Thoracic aorta (tissue), 2 donors: ENCODE data around the gene GAL. TPM values are rescaled to one million over a fixed set of nuclear protein-coding genes. Genes with fewer than 3 reads are reported as not detected.

Source experiments
- ATAC-seq: fragments of 150-250 bp; one replicate; pipeline ENCODE4 v1.8.0; 2017; ENCODE audit warnings: low read depth; ENCODE audit not compliant: insufficient number of reproducible peaks, low FRiP score
- DNase-seq: peaks from one replicate; pipeline ENCODE4 v3.0.0-alpha.2; 2020; ENCODE audit warnings: low spot score
- H3K27ac ChIP-seq, 2 donors: fragments of 200-600 bp; sonication (generic); 1 replicate in 1 of 2; 2 replicates in 1 of 2; pipeline ENCODE4 v1.5.1; 2016; ENCODE audit warnings: mild to moderate bottlenecking in 2 of 2, moderate library complexity in 2 of 2
- H3K27me3 ChIP-seq: fragments of 200-600 bp; sonication (generic); replicated peaks from 2 replicates; pipeline ENCODE4 v1.6.0; 2016; ENCODE audit warnings: mild to moderate bottlenecking; ENCODE audit not compliant: insufficient read depth
- H3K36me3 ChIP-seq: fragments of 200-600 bp; sonication (generic); one replicate; pipeline ENCODE4 v1.5.1; 2016
- H3K4me1 ChIP-seq, 2 donors: fragments of 200-600 bp; sonication (generic); 1 replicate in 1 of 2; 2 replicates in 1 of 2; pipeline versions ENCODE4 v1.5.1 to v1.6.0; 2016; ENCODE audit warnings: low read depth in 2 of 2, mild to moderate bottlenecking in 1 of 2; ENCODE audit not compliant: control insufficient read depth in 1 of 2
- H3K4me3 ChIP-seq: fragments of 200-600 bp; sonication (generic); 2 replicates; pipeline ENCODE4 v1.5.1; 2016; ENCODE audit warnings: mild to moderate bottlenecking
- H3K9me3 ChIP-seq: fragments of 200-600 bp; sonication (generic); 2 replicates; pipeline ENCODE4 v1.5.1; 2016
- total RNA-seq, 2 donors: library from RNA; depleted of rRNA; stranded (reverse); fragments of >200 nt; gene quantifications; one replicate each; pipeline versions ENCODE4 v1.1.0 to v1.2.3, GENCODE V29; 2016
- TF ChIP-seq, protein P1 (sequence below): fragments of 200-600 bp; sonication (generic); IDR thresholded peaks from one replicate; pipeline ENCODE4 v1.5.1; 2019; ENCODE audit warnings: antibody characterized with exemption

The GAL gene
- total RNA-seq, 2 donors from 2014 or later = not detected

DNA sequence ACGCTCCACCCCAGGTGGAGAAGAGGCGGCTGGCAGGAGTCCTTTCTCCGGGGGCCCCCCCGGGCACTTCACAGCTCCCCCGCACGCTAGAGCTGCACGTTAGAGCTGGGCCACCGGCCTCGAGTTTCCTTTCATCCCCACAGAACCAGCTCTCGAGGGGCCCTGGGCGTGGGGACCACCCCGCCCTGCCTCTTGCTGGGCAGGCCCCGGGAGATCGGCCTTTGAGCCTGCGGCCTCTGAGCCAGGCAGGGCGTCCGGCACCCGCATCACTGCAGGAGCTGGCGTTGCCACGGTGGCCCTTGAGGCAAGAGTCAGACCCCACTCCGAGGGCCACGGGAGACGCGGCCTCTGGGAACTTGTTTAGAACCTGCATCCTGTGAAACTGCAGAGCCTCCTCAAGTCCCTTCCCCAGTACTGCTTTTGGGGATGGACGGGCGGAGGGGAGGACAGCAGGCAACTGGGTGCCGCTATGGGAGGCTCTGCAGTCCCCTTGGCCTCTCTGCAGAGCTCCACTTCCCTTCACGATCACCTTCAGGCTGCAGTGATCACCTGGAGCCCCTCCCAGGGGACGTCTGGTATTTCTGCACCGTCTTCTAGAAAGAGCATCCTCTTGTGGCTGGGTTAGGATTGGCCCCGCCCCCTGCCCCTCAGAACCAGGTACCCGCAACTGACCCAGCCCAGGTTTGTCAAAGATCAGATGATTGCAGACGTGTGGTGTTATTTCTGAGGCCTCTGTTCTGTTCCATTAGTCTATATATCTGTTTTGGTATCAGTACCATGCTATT lies 13.9 kb upstream of the GAL start:
- H3K27me3 ChIP-seq = no peaks in the 10 kb centered on the region
- TF ChIP-seq, protein P1, sequence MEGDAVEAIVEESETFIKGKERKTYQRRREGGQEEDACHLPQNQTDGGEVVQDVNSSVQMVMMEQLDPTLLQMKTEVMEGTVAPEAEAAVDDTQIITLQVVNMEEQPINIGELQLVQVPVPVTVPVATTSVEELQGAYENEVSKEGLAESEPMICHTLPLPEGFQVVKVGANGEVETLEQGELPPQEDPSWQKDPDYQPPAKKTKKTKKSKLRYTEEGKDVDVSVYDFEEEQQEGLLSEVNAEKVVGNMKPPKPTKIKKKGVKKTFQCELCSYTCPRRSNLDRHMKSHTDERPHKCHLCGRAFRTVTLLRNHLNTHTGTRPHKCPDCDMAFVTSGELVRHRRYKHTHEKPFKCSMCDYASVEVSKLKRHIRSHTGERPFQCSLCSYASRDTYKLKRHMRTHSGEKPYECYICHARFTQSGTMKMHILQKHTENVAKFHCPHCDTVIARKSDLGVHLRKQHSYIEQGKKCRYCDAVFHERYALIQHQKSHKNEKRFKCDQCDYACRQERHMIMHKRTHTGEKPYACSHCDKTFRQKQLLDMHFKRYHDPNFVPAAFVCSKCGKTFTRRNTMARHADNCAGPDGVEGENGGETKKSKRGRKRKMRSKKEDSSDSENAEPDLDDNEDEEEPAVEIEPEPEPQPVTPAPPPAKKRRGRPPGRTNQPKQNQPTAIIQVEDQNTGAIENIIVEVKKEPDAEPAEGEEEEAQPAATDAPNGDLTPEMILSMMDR = no peak
- H3K27ac ChIP-seq = no peak overlapping the region
- H3K36me3 ChIP-seq = no peaks in the 10 kb centered on the region
- no peak overlapping the region for H3K4me3 ChIP-seq
- no peaks in the 10 kb centered on the region for H3K4me1 ChIP-seq
- DNase-seq (no peak), ATAC-seq (no peak)
- no peaks in the 10 kb centered on the region for H3K9me3 ChIP-seq

DNA sequence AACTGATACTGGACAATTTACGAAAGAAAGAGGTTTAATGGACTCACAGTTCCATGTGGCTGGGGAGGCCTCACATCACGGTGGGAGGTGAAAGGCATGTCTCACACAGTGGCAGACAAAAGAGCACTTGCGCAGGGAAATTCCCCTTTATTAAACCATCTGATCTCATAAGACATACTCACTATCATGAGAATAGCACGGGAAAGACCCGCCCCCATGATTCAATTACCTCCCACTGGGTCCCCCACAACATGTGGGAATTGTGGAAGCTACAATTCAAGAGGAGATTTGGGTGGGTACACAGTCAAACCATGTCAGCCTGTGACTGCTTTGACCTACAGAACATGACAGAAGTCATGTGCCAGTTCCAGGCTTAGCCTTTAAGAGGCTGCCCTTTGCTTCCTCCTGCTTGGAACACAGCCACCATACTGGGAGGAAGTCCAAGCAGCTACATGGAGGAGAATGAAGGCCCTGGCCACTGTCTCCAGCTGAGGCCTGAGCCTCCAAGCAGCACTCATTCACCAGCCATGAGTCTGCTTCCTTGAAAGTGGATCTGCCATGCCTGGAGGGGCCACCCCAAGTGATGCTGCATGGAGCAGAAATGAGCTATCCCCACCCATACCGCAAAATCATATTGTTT lies 10.9 kb upstream of the GAL start:
- TF ChIP-seq, protein P1 = no peak
- no peak for ATAC-seq
- Histone ChIP-seq H3K4me1 (peaks cover 0 to 7% of the 10 kb centered on the region in 2 donors), H3K4me3 (no peak overlapping the region), H3K27me3 (no peaks in the 10 kb centered on the region), H3K36me3 (no peaks in the 10 kb centered on the region), H3K27ac (no peak overlapping the region), H3K9me3 (no peaks in the 10 kb centered on the region)
- no peak for DNase-seq

DNA sequence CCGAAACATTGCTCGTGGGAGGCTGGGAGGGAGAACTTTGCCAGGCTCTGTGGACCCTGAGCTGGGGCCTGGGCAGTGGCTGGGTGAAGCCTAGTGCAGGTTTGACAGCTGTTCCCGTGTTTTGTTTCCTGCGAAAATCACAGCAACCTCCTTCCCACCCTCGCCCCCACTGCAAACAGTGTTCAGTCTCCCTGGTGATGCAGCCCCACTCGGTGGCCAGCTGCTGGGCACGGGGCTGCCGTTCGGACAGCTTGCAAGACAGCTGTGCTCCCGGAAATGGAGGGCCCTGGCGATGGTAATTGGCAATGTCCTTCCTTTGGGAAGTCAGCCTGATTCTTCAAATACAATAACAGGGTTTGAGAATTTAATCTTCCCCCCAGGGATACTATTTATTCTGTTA lies 10.4 kb upstream of the GAL start:
- Histone ChIP-seq H3K4me3 (no peak overlapping the region), H3K9me3 (no peaks in the 10 kb centered on the region), H3K4me1 (peaks cover 0 to 7% of the 10 kb centered on the region in 2 donors), H3K27me3 (no peaks in the 10 kb centered on the region), H3K27ac (no peak overlapping the region), H3K36me3 (no peaks in the 10 kb centered on the region)
- TF ChIP-seq, protein P1 = no peak
- no peak for DNase-seq
- ATAC-seq = no peak

DNA sequence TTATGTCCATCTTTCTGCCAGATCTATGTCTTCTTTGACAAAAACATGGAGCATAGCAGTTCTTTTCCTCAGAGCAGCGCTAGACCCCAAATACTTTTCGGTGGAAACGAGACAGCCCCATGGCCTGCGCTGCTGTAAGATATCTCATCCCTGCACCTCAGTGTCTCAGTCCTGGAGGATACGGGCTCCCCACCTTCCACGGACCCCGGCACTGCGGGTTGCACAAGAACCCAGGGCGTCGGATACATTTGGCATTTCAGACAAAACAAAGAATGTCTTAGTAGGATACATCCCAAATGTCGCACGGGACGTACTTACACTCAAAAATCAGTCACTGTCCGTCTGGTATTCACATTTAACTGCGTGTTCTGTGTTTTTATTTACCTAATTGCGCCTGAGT lies 9.9 kb upstream of the GAL start:
- no peak overlapping the region for H3K27ac ChIP-seq
- no peaks in the 10 kb centered on the region for H3K9me3 ChIP-seq
- H3K27me3 ChIP-seq = no peaks in the 10 kb centered on the region
- no peak overlapping the region for H3K4me3 ChIP-seq
- ATAC-seq = no peak
- H3K36me3 ChIP-seq = no peaks in the 10 kb centered on the region
- peaks cover 0 to 7% of the 10 kb centered on the region in 2 donors for H3K4me1 ChIP-seq
- TF ChIP-seq, protein P1 = no peak
- DNase-seq = no peak

DNA sequence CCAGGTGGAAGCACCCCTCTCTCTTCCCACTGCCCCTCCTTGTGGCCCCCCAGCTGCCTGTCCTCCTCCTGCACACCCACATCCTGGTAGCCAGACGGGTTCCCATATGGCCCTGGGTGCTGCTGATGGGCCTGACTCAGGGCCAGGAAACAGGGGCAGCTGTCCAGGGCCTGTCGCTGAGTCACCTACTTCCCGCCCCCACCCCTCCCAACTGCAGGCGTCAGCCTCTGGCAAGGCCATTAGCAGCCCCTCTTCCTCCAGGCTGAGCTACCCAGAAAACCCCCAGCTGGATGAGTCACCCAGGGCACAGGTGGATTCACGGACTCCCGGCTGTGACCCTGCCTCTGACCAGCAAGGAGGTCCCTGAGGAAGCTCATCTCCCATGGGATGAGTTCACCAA lies 6.9 kb upstream of the GAL start:
- no peak overlapping the region for H3K4me3 ChIP-seq
- ATAC-seq = peak; percentile 76
- H3K27ac ChIP-seq = no peak overlapping the region
- H3K27me3 ChIP-seq = no peaks in the 10 kb centered on the region
- no peaks in the 10 kb centered on the region for H3K9me3 ChIP-seq
- TF ChIP-seq, protein P1 = no peak
- DNase-seq = no peak
- no peaks in the 10 kb centered on the region for H3K36me3 ChIP-seq
- H3K4me1 ChIP-seq = peaks cover 0 to 7% of the 10 kb centered on the region in 2 donors
